NCI-H1694 (cell line): ENCODE results near the gene PDLIM1.

Source experiments
- DNase-seq: peaks from one replicate; lab custom pipeline; 2025; lab: John Stamatoyannopoulos, UW

The PDLIM1 gene

GRCh38 chr10:95290461-95291364 lies at the start of gene PDLIM1:
TSS of gene PDLIM1 (minus strand) at chr10:95291003. CDS start at chr10:95290915, 88 bp downstream.
- no peak for DNase-seq

- DNase-seq = no peak
Measured at GRCh38 chr10:95339863-95340262, 49.1 kb upstream of the PDLIM1 start.

- DNase-seq = no peak
Measured at GRCh38 chr10:95337423-95338160, 46.8 kb upstream of the PDLIM1 start.

- no peak for DNase-seq
Measured at GRCh38 chr10:95336702-95337101, 45.9 kb upstream of the PDLIM1 start.

GRCh38 chr10:95335933-95336699 lies 45.3 kb upstream of the PDLIM1 start:
- no peak for DNase-seq

- DNase-seq = no peak
Measured at GRCh38 chr10:95334805-95335144, 44.0 kb upstream of the PDLIM1 start.

GRCh38 chr10:95333997-95334804 lies 43.4 kb upstream of the PDLIM1 start:
- DNase-seq = no peak

- DNase-seq = no peak
Measured at GRCh38 chr10:95332666-95333249, 42.0 kb upstream of the PDLIM1 start.

GRCh38 chr10:95331596-95332130 lies 40.9 kb upstream of the PDLIM1 start:
- no peak for DNase-seq

- DNase-seq = no peak
Measured at GRCh38 chr10:95330966-95331453, 40.2 kb upstream of the PDLIM1 start.

GRCh38 chr10:95329296-95329695 lies 38.5 kb upstream of the PDLIM1 start:
- DNase-seq = no peak

GRCh38 chr10:95328013-95328412 lies 37.2 kb upstream of the PDLIM1 start:
- no peak for DNase-seq

- peak; percentile 64 for DNase-seq
Measured at GRCh38 chr10:95327367-95327766, 36.6 kb upstream of the PDLIM1 start.

- no peak for DNase-seq
Measured at GRCh38 chr10:95326396-95326795, 35.6 kb upstream of the PDLIM1 start.

GRCh38 chr10:95325863-95326262 lies 35.1 kb upstream of the PDLIM1 start:
- DNase-seq = no peak

- DNase-seq = no peak
Measured at GRCh38 chr10:95324436-95325268, 33.8 kb upstream of the PDLIM1 start.

GRCh38 chr10:95321554-95322301 lies 30.9 kb upstream of the PDLIM1 start:
- no peak for DNase-seq

- DNase-seq = no peak
Measured at GRCh38 chr10:95319239-95319638, 28.4 kb upstream of the PDLIM1 start.

- no peak for DNase-seq
Measured at GRCh38 chr10:95315509-95315908, 24.7 kb upstream of the PDLIM1 start.
